A673 (cell line): Measurements from ENCODE around the gene C19orf73. TPM values are rescaled to one million over a fixed set of nuclear protein-coding genes. Genes with fewer than 3 reads are reported as not detected.

Experiments
- BruUV-seq: library from RNA; stranded (reverse); fragments of 400-500 nt; replicated peaks from 2 replicates; lab custom pipeline; 2021; lab: Mats Ljungman, UMichigan
- CTCF ChIA-PET: fragments of 300-600 bp; sonication (Branson Sonifier 250); formaldehyde crosslinking; loops from one replicate; lab custom pipeline; 2022; ENCODE audit warnings: antibody characterized with exemption; lab: Charles Lee
- POLR2A ChIA-PET: fragments of 300-600 bp; sonication (Branson Sonifier 250); formaldehyde crosslinking; loops from one replicate; lab custom pipeline; 2022; ENCODE audit warnings: antibody characterized with exemption; ENCODE audit not compliant: low non-redundant PET; lab: Charles Lee
- DNase-seq: peaks from one replicate; pipeline ENCODE4 v3.0.0-alpha.2; 2015; ENCODE audit warnings: low spot score
- H3K27ac ChIP-seq: fragments of 200-600 bp; sonication (generic); 2 replicates; pipeline ENCODE4 v1.5.1; 2016; ENCODE audit warnings: mixed run types, low read depth, mild to moderate bottlenecking, mixed read lengths, antibody characterized with exemption, low read length; ENCODE audit not compliant: poor library complexity, severe bottlenecking
- H3K27me3 ChIP-seq: fragments of 200-600 bp; sonication (generic); replicated peaks from 2 replicates; pipeline ENCODE4 v1.6.1; 2017; ENCODE audit warnings: mixed run types, low read depth, mild to moderate bottlenecking, mixed read lengths, antibody characterized with exemption, low read length; ENCODE audit not compliant: insufficient read depth, poor library complexity
- H3K36me3 ChIP-seq: fragments of 200-600 bp; sonication (generic); 2 replicates; pipeline ENCODE4 v1.6.1; 2016; ENCODE audit warnings: mixed run types, mild to moderate bottlenecking, mixed read lengths, antibody characterized with exemption, low read length; ENCODE audit not compliant: insufficient read depth, poor library complexity, severe bottlenecking
- H3K4me1 ChIP-seq: fragments of 200-600 bp; sonication (generic); 2 replicates; pipeline ENCODE4 v1.6.1; 2017; ENCODE audit warnings: mixed run types, mild to moderate bottlenecking, mixed read lengths, antibody characterized with exemption, low read length; ENCODE audit not compliant: insufficient read depth, poor library complexity, severe bottlenecking
- H3K4me3 ChIP-seq: fragments of 200-600 bp; sonication (generic); 2 replicates; pipeline ENCODE4 v1.5.1; 2016; ENCODE audit warnings: low read depth, mixed run types, mild to moderate bottlenecking, mixed read lengths, low read length; ENCODE audit not compliant: poor library complexity, severe bottlenecking
- H3K9me3 ChIP-seq: fragments of 200-600 bp; sonication (generic); 2 replicates; pipeline ENCODE4 v1.6.1; 2016; ENCODE audit warnings: mixed run types, low read depth, mild to moderate bottlenecking, mixed read lengths, antibody characterized with exemption, low read length; ENCODE audit not compliant: poor library complexity, severe bottlenecking
- CTCF ChIP-seq: fragments of 300-800, 200-600 bp; sonication (generic); conservative IDR thresholded peaks from 2 replicates; pipeline ENCODE4 v1.5.1; 2017; ENCODE audit warnings: low read depth, mild to moderate bottlenecking, antibody characterized with exemption, low read length, moderate library complexity, mixed read lengths
- EZH2 ChIP-seq: fragments of 200-600 bp; sonication (generic); IDR thresholded peaks from 2 replicates; pipeline ENCODE4 v1.6.1; 2017; ENCODE audit warnings: borderline replicate concordance, low read depth, mild to moderate bottlenecking, mixed read lengths, antibody characterized with exemption, low read length; ENCODE audit not compliant: poor library complexity, severe bottlenecking
- intact Hi-C: fragments of 100-400 bp; cut with micrococcal nuclease; formaldehyde crosslinking; loops from one replicate; pipeline ENCODE4 v1.10.0; 2022; ENCODE audit not compliant: unreplicated experiment
- total RNA-seq: library from RNA; stranded (reverse); gene quantifications from 2 replicates; pipeline ENCODE4 v1.2.3, GENCODE V29; 2021

The C19orf73 gene
- total RNA-seq, 1 experiment from 2014 or later: 1.7 TPM

- H3K36me3 ChIP-seq: no peaks in the 10 kb centered on the region
- intact Hi-C loops: no loop called here
- BruUV-seq: no TSS peak
- DNase-seq: no peak
- POLR2A ChIA-PET: no interaction called here
- H3K27ac ChIP-seq: no peak overlapping the region
- TF ChIP-seq CTCF (no peak), EZH2 (no peak)
- no peaks in the 10 kb centered on the region for H3K9me3 ChIP-seq
- peaks cover 5% of the 10 kb centered on the region for H3K4me1 ChIP-seq
- CTCF ChIA-PET: interaction anchor here (0.7 kb wide), 1 partner anchor 14 kb away, joined by 4 read pairs; no protein-coding TSS in a partner anchor
- no peak overlapping the region for H3K4me3 ChIP-seq
- peaks cover 24% of the 10 kb centered on the region for H3K27me3 ChIP-seq
These were observed 48.5 kb downstream of the C19orf73 start for GRCh38 chr19:49070416-49070815.

GRCh38 chr19:49069026-49069425 is 49.9 kb downstream of the C19orf73 start:
- TF ChIP-seq EZH2: no peak
- TF ChIP-seq CTCF: no peak
- POLR2A ChIA-PET: no interaction called here
- no TSS peak for BruUV-seq
- no peaks in the 10 kb centered on the region for H3K9me3 ChIP-seq
- peaks cover 24% of the 10 kb centered on the region for H3K27me3 ChIP-seq
- H3K4me1 ChIP-seq: peaks cover 14% of the 10 kb centered on the region
- CTCF ChIA-PET: interaction anchor here (0.5 to 1.0 kb wide), 2 partner anchors 70 to 1084 kb away, joined by 4 to 5 read pairs; no protein-coding TSS in a partner anchor
- H3K36me3 ChIP-seq: no peaks in the 10 kb centered on the region
- no peak overlapping the region for H3K4me3 ChIP-seq
- no peak for DNase-seq
- no peak overlapping the region for H3K27ac ChIP-seq
- intact Hi-C loops: no loop called here

Other genes starting within 250 kb of the C19orf73 start
- gene PPP1R15A, start 246.7 kb downstream of the C19orf73 start, total RNA-seq: 27.6 and 41.2 TPM in 2 replicates
- not detected in 2 replicates for gene TULP2, start 220.4 kb downstream of the C19orf73 start, total RNA-seq
- gene NUCB1, start 218.8 kb downstream of the C19orf73 start, total RNA-seq: 86.7 and 109 TPM in 2 replicates
- gene DHDH, start 185.4 kb downstream of the C19orf73 start, total RNA-seq: not detected in 2 replicates
- 103 and 112 TPM in 2 replicates for gene BAX, start 164.3 kb downstream of the C19orf73 start, total RNA-seq
- 1,330 and 1,983 TPM in 2 replicates for gene FTL, start 153.8 kb downstream of the C19orf73 start, total RNA-seq
- 54.6 and 57.0 TPM in 2 replicates for gene GYS1, start 125.8 kb downstream of the C19orf73 start, total RNA-seq
- 227 and 241 TPM in 2 replicates for gene RUVBL2, start 125.3 kb downstream of the C19orf73 start, total RNA-seq
- not detected in 2 replicates for gene LHB, start 102.1 kb downstream of the C19orf73 start, total RNA-seq
- gene CGB3, start 94.8 kb downstream of the C19orf73 start, total RNA-seq: not detected in 2 replicates
- gene CGB2, start 87.3 kb downstream of the C19orf73 start, total RNA-seq: not detected in 2 replicates
- gene CGB1, start 82.2 kb downstream of the C19orf73 start, total RNA-seq: not detected in 2 replicates
- not detected in 2 replicates for gene CGB5, start 75.3 kb downstream of the C19orf73 start, total RNA-seq
- gene CGB8, start 70.0 kb downstream of the C19orf73 start, total RNA-seq: not detected in 2 replicates
- not detected in 2 replicates for gene CGB7, start 61.4 kb downstream of the C19orf73 start, total RNA-seq
- gene NTF4, start 54.3 kb downstream of the C19orf73 start, total RNA-seq: not detected in 2 replicates
- gene KCNA7, start 46.4 kb downstream of the C19orf73 start, total RNA-seq: not detected in 2 replicates
- gene SNRNP70, start 33.7 kb downstream of the C19orf73 start, total RNA-seq: 291 and 295 TPM in 2 replicates
- 19.9 and 24.3 TPM in 2 replicates for gene LIN7B, start 4.8 kb downstream of the C19orf73 start, total RNA-seq
- 33.1 and 33.6 TPM in 2 replicates for gene PPFIA3, start 401 bp upstream of the C19orf73 start, total RNA-seq
- gene HRC, start 36.3 kb upstream of the C19orf73 start, total RNA-seq: not detected in 2 replicates
- gene TRPM4, start 38.6 kb upstream of the C19orf73 start, total RNA-seq: 107 and 116 TPM in 2 replicates
- gene SLC6A16, start 206.0 kb upstream of the C19orf73 start, total RNA-seq: 3.7 and 4.4 TPM in 2 replicates
- gene CD37, start 216.3 kb upstream of the C19orf73 start, total RNA-seq: not detected in 2 replicates
- gene TEAD2, start 243.3 kb upstream of the C19orf73 start, total RNA-seq: 121 and 125 TPM in 2 replicates
- gene DKKL1, start 244.7 kb upstream of the C19orf73 start, total RNA-seq: 1.2 and 1.6 TPM in 2 replicates